ENCODE measurements around the gene MRPL19.

DNA sequence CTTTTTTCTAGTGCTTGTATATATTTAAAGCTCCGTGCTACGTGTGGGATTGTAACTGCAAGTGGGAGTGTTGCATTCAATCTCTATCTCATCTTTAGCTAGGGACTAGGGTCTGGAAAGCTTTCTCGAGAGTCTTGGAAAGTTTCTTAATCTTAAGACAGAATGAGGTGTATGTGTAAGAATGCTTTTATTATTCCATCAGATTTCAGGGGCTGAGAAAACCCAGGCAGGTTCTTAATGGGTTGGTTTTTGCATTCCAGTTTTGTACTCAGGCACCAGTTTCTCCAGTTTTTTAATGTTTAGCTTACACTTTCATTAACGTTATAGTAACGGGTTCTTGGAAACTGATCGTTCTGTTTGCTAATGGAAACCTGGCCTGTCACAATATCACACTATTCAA lies 20.3 kb downstream of the MRPL19 start:
- TF ChIP-seq, protein P1, sequence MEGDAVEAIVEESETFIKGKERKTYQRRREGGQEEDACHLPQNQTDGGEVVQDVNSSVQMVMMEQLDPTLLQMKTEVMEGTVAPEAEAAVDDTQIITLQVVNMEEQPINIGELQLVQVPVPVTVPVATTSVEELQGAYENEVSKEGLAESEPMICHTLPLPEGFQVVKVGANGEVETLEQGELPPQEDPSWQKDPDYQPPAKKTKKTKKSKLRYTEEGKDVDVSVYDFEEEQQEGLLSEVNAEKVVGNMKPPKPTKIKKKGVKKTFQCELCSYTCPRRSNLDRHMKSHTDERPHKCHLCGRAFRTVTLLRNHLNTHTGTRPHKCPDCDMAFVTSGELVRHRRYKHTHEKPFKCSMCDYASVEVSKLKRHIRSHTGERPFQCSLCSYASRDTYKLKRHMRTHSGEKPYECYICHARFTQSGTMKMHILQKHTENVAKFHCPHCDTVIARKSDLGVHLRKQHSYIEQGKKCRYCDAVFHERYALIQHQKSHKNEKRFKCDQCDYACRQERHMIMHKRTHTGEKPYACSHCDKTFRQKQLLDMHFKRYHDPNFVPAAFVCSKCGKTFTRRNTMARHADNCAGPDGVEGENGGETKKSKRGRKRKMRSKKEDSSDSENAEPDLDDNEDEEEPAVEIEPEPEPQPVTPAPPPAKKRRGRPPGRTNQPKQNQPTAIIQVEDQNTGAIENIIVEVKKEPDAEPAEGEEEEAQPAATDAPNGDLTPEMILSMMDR (IDR thresholded peaks at IDR 0.05; ENCODE audit: low read depth, low read length), result no peak
- TF ChIP-seq EZH2phosphoT487 (IDR thresholded peaks at IDR 0.05; ENCODE audit: low read depth), result no peak

Data from OCI-LY3 (cell line).